SU-DHL-6 (cell line): ENCODE measurements around the gene EDARADD.

ENCODE experiments used
- H2AFZ ChIP-seq: fragments of 200-600 bp; sonication (generic); 2 replicates; pipeline ENCODE4 v1.6.1; 2014; ENCODE audit warnings: low read depth, mild to moderate bottlenecking, moderate library complexity, mixed read lengths, antibody characterized with exemption, low read length; ENCODE audit not compliant: severe bottlenecking
- H3F3A ChIP-seq: fragments of 200-600 bp; shearing (Covaris generic); 2 replicates; pipeline ENCODE4 v1.6.0; 2016; ENCODE audit warnings: antibody characterized with exemption, mild to moderate bottlenecking; ENCODE audit not compliant: insufficient read depth
- H3K27ac ChIP-seq: fragments of 200-600 bp; sonication (generic); 2 replicates; pipeline ENCODE4 v1.5.1; 2016; ENCODE audit warnings: low read depth, mild to moderate bottlenecking, low read length, moderate library complexity, mixed read lengths
- H3K27me3 ChIP-seq: fragments of 200-600 bp; sonication (generic), shearing (Covaris generic); 2 replicates; pipeline ENCODE4 v1.6.0; 2014; ENCODE audit warnings: mild to moderate bottlenecking, low read length
- H3K36me3 ChIP-seq: fragments of 200-600 bp; sonication (generic); 2 replicates; pipeline ENCODE4 v1.6.1; 2014; ENCODE audit warnings: mild to moderate bottlenecking, low read length, mixed read lengths
- H3K4me2 ChIP-seq: fragments of 300-600, 200-600 bp; shearing (Covaris generic), sonication (generic); 2 replicates; pipeline ENCODE4 v1.6.0; 2014; ENCODE audit warnings: low read length, low read depth, mild to moderate bottlenecking; ENCODE audit not compliant: poor library complexity, severe bottlenecking
- H3K4me3 ChIP-seq: fragments of 200-600 bp; sonication (generic); 2 replicates; pipeline ENCODE4 v1.5.1; 2014; ENCODE audit warnings: antibody characterized with exemption, low read length, mild to moderate bottlenecking, mixed read lengths; ENCODE audit not compliant: insufficient read depth, poor library complexity, severe bottlenecking
- H3K79me2 ChIP-seq: fragments of 200-600 bp; sonication (generic); 2 replicates; pipeline ENCODE4 v1.6.1; 2014; ENCODE audit warnings: mild to moderate bottlenecking, low read length, moderate library complexity; ENCODE audit not compliant: insufficient read depth
- H3K9ac ChIP-seq: fragments of 200-600 bp; sonication (generic); 2 replicates; pipeline ENCODE4 v1.7.0; 2014; ENCODE audit warnings: mild to moderate bottlenecking, low read length
- H3K9me2 ChIP-seq: fragments of 200-600 bp; sonication (generic); replicated peaks from 2 replicates; pipeline ENCODE4 v1.6.1; 2014; ENCODE audit warnings: low read length; ENCODE audit not compliant: insufficient read depth
- H3K9me3 ChIP-seq: fragments of 200-600 bp; sonication (generic); 2 replicates; pipeline ENCODE4 v1.6.1; 2014; ENCODE audit warnings: low read length, mixed read lengths; ENCODE audit not compliant: insufficient read depth
- H4K20me1 ChIP-seq: fragments of 200-600 bp; sonication (generic); 2 replicates; pipeline ENCODE4 v1.6.1; 2014; ENCODE audit warnings: low read depth, mild to moderate bottlenecking, antibody characterized with exemption, low read length, moderate library complexity, mixed read lengths
- CTCF ChIP-seq: fragments of 200-600 bp; sonication (generic); IDR thresholded peaks from one replicate; pipeline ENCODE4 v1.5.1; 2017; ENCODE audit warnings: antibody characterized with exemption, mild to moderate bottlenecking, low read length, moderate library complexity; ENCODE audit not compliant: insufficient read depth, poor library complexity, severe bottlenecking
- EZH2phosphoT487 ChIP-seq: fragments of 200-600 bp; sonication (generic), shearing (Covaris generic); conservative IDR thresholded peaks from 2 replicates; pipeline ENCODE4 v1.6.1; 2018; ENCODE audit warnings: mild to moderate bottlenecking, antibody characterized with exemption, low read length, moderate library complexity, mixed read lengths

EDARADD gene

GRCh38 chr1:236511735-236512418, 117.8 kb downstream of the EDARADD start:
- Histone ChIP-seq H2AFZ (no peak overlapping the region), H3K79me2 (no peaks in the 10 kb centered on the region), H3K36me3 (no peaks in the 10 kb centered on the region), H4K20me1 (no peaks in the 10 kb centered on the region), H3F3A (no peaks in the 10 kb centered on the region), H3K27me3 (no peaks in the 10 kb centered on the region), H3K27ac (no peak overlapping the region), H3K4me2 (no peak overlapping the region), H3K4me3 (no peak overlapping the region), H3K9me2 (no peaks in the 10 kb centered on the region), H3K9me3 (no peaks in the 10 kb centered on the region), H3K9ac (no peak overlapping the region)
- TF ChIP-seq CTCF (no peak), EZH2phosphoT487 (no peak)

- H3K36me3 ChIP-seq, result no peaks in the 10 kb centered on the region
- H3K9ac ChIP-seq, result no peak overlapping the region
- no peaks in the 10 kb centered on the region for H4K20me1 ChIP-seq
- no peaks in the 10 kb centered on the region for H3K9me2 ChIP-seq
- H3K79me2 ChIP-seq, result no peaks in the 10 kb centered on the region
- H3F3A ChIP-seq, result no peaks in the 10 kb centered on the region
- no peak overlapping the region for H3K4me2 ChIP-seq
- H3K9me3 ChIP-seq, result no peaks in the 10 kb centered on the region
- TF ChIP-seq CTCF (no peak), EZH2phosphoT487 (no peak)
- H3K27me3 ChIP-seq, result no peaks in the 10 kb centered on the region
- no peak overlapping the region for H3K27ac ChIP-seq
- no peak overlapping the region for H3K4me3 ChIP-seq
- H2AFZ ChIP-seq, result no peak overlapping the region
Measured at GRCh38 chr1:236514703-236515442, 120.8 kb downstream of the EDARADD start.

- H3K27ac ChIP-seq, result no peak overlapping the region
- H3K36me3 ChIP-seq, result no peaks in the 10 kb centered on the region
- no peaks in the 10 kb centered on the region for H3K9me2 ChIP-seq
- H3K9me3 ChIP-seq, result no peaks in the 10 kb centered on the region
- H3K4me2 ChIP-seq, result no peak overlapping the region
- H3K4me3 ChIP-seq, result no peak overlapping the region
- no peak for TF ChIP-seq CTCF
- no peak for TF ChIP-seq EZH2phosphoT487
- no peak overlapping the region for H3K9ac ChIP-seq
- H3K27me3 ChIP-seq, result no peaks in the 10 kb centered on the region
- H4K20me1 ChIP-seq, result no peaks in the 10 kb centered on the region
- H3F3A ChIP-seq, result no peaks in the 10 kb centered on the region
- no peaks in the 10 kb centered on the region for H3K79me2 ChIP-seq
- H2AFZ ChIP-seq, result no peak overlapping the region
Measured at GRCh38 chr1:236515443-236515958, 121.4 kb downstream of the EDARADD start.
